GM19395 (cell line): ENCODE results near the gene OR1C1.
"Not testable (repeated sequence)": the region's sequence is repeated elsewhere in the genome, so short reads cannot be mapped to it uniquely, and the experiment has no call there.

Experiments used
- ATAC-seq: cut with Tn5 transposase; IDR thresholded peaks from one replicate; pipeline ENCODE4 v1.9.1; 2021; ENCODE audit warnings: mild to moderate bottlenecking, moderate library complexity; ENCODE audit not compliant: unreplicated experiment

Gene OR1C1, protein sequence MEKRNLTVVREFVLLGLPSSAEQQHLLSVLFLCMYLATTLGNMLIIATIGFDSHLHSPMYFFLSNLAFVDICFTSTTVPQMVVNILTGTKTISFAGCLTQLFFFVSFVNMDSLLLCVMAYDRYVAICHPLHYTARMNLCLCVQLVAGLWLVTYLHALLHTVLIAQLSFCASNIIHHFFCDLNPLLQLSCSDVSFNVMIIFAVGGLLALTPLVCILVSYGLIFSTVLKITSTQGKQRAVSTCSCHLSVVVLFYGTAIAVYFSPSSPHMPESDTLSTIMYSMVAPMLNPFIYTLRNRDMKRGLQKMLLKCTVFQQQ

GRCh38 chr1:247760456-247760855 is at the start of gene OR1C1:
Gene OR1C1, minus strand, starts transcription at chr1:247760556. Its CDS starts 2,150 bp downstream, at chr1:247758406.
- no peak for ATAC-seq

- no peak for ATAC-seq
These were observed 37.2 kb upstream of the OR1C1 start for GRCh38 chr1:247797518-247797917.

GRCh38 chr1:247769603-247770002 is 9.2 kb upstream of the OR1C1 start:
- ATAC-seq: no peak

GRCh38 chr1:247754311-247754710 is 6.0 kb downstream of the OR1C1 start:
- ATAC-seq: not testable (repeated sequence)

DNA sequence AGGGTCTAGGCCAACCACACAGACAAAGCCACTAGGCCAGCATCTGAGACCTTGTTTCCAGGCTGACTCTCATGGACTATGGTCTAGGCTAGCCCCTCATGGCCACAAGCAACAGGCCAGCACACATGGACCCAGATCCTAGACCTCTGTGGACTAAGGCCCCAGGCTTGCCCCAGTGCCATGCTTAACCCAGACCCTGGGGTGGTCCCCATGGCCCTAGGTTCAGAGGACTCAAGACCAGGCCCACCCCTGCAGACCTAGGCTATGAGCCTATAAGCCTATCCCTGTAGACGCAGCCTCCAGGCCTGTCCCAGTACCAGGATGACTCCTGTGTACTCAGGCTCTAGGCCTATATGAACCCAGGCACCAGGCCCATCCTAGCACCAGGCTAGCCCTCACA is 10.5 kb downstream of the OR1C1 start:
- no peak for ATAC-seq

- ATAC-seq: no peak
These were observed 12.3 kb downstream of the OR1C1 start, which contains the start of gene OR14A2 for GRCh38 chr1:247748041-247748440. Gene OR14A2, minus strand, starts transcription at chr1:247748141.

GRCh38 chr1:247747616-247748015 is 12.7 kb downstream of the OR1C1 start:
- ATAC-seq: no peak

DNA sequence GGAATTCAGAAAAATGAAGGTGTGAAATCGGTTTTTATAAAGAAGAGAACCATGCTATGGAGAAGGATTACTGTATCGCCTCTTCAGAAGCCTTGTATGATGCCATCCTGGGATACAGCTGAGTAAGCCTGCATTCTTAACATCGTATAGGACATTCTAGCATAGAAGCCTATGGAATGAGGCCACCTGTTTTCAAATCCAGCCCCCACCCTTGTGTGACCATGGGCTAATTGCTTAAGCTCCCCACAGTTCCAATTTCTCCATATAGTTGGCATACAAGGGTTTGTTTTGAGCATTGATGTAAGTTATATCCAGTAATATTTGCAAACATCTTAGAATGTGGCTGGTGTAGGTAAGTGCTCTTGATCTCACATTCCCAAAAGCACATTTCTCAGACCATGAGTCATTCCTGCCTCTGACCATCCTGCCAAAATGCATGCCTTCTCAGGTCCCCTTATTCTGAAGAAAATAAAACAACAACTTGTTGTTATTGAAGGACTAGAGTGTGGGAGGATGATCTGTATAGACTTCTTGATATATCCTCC is 13.9 kb downstream of the OR1C1 start:
- no peak for ATAC-seq

GRCh38 chr1:247742215-247742760 is 18.1 kb downstream of the OR1C1 start:
- ATAC-seq: not testable (repeated sequence)

- ATAC-seq: no peak
These were observed 18.6 kb downstream of the OR1C1 start for GRCh38 chr1:247741756-247742155.

DNA sequence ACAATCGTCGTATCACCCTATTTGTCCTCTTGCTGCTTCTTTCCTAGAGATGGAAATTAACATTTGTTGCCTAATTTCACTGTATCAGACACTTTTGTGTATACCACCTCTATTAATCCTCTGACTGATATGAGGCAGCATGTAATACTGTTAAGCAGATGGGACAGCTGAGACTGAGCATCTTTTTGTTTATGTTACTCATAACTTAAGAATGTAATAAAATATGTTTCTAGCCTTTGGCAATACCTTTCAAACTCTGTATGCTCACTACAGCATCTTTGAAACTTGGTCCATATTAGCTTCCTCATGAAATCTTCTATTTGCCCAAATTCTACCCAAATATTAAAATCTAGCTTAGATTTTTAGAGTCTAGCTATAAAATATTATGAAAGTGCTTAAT is 19.6 kb downstream of the OR1C1 start:
- ATAC-seq: no peak

GRCh38 chr1:247738315-247738714 is 22.0 kb downstream of the OR1C1 start, which contains the start of gene OR14K1:
Gene OR14K1, plus strand, starts transcription at chr1:247738615. Its CDS starts 0 bp downstream, at chr1:247738615.
- ATAC-seq: no peak

GRCh38 chr1:247721222-247721621 is 39.1 kb downstream of the OR1C1 start:
- ATAC-seq: no peak

GRCh38 chr1:247716546-247716945 is 43.8 kb downstream of the OR1C1 start, which contains the start of gene OR6F1:
Gene OR6F1, minus strand, starts transcription at chr1:247716646. Its CDS starts 3,891 bp downstream, at chr1:247712755.
- no peak for ATAC-seq

DNA sequence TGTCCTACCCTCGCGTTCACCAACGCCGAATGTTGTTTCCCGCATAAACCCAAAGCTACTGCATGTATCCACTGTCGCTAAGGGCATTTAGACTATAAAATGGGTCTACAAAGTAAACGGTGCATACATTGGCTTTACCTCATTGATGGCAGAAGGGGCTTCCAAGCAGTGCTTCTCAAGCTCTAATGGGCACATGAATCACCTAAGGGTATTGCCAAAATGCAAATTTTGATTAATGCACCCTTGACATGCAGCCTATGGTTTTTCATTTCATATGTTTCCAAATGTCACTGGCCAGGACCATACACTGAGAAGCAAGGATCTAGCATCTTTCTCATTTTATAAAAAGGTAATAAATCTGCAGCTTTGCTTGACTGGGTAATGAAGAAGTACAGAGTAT is 46.6 kb downstream of the OR1C1 start:
- ATAC-seq: no peak

- not testable (repeated sequence) for ATAC-seq
These were observed 49.7 kb downstream of the OR1C1 start for GRCh38 chr1:247710681-247711080.
